Hepatocyte (in vitro differentiated cells): ENCODE data around the gene CACNA1C. TPM values are rescaled to one million over a fixed set of nuclear protein-coding genes. Genes with fewer than 3 reads are reported as not detected.

Experiments used
- DNase-seq: peaks from one replicate; pipeline ENCODE4 v3.0.0-alpha.2; 2016; ENCODE audit warnings: low spot score
- H2AFZ ChIP-seq: fragments of 200-600 bp; sonication (generic); 2 replicates; pipeline ENCODE4 v1.6.0; 2016; ENCODE audit warnings: antibody characterized with exemption, mild to moderate bottlenecking
- H3K27ac ChIP-seq: fragments of 200-600 bp; sonication (generic); 2 replicates; pipeline ENCODE4 v1.5.1; 2016; ENCODE audit warnings: mild to moderate bottlenecking
- H3K27me3 ChIP-seq: fragments of 200-600 bp; sonication (generic); 2 replicates; pipeline ENCODE4 v1.6.1; 2016
- H3K36me3 ChIP-seq: fragments of 200-600 bp; sonication (generic); replicated peaks from 2 replicates; pipeline ENCODE4 v1.5.1; 2016; ENCODE audit warnings: low read depth; ENCODE audit not compliant: insufficient read depth
- H3K4me1 ChIP-seq: fragments of 200-600 bp; sonication (generic); 2 replicates; pipeline ENCODE4 v1.5.1; 2016; ENCODE audit warnings: mild to moderate bottlenecking, moderate library complexity; ENCODE audit not compliant: insufficient read depth
- H3K4me2 ChIP-seq: fragments of 200-600 bp; sonication (generic); 2 replicates; pipeline ENCODE4 v1.6.0; 2016
- H3K4me3 ChIP-seq: fragments of 200-600 bp; sonication (generic); 2 replicates; pipeline ENCODE4 v1.5.1; 2016; ENCODE audit warnings: mild to moderate bottlenecking
- H3K79me2 ChIP-seq: fragments of 200-600 bp; sonication (generic); 2 replicates; pipeline ENCODE4 v1.6.0; 2017; ENCODE audit warnings: mild to moderate bottlenecking
- H3K9me2 ChIP-seq: fragments of 200-600 bp; sonication (generic); replicated peaks from 2 replicates; pipeline ENCODE4 v1.6.0; 2017; ENCODE audit warnings: mild to moderate bottlenecking; ENCODE audit not compliant: insufficient read depth
- H3K9me3 ChIP-seq: fragments of 200-600 bp; sonication (generic); 2 replicates; pipeline ENCODE4 v1.5.1; 2016; ENCODE audit warnings: low read depth, mild to moderate bottlenecking
- H4K20me1 ChIP-seq: fragments of 200-600 bp; sonication (generic); 2 replicates; pipeline ENCODE4 v1.6.0; 2016; ENCODE audit warnings: mild to moderate bottlenecking; ENCODE audit not compliant: insufficient read depth, poor library complexity, severe bottlenecking
- EZH2 ChIP-seq: fragments of 200-600 bp; sonication (generic); IDR thresholded peaks from 2 replicates; pipeline ENCODE4 v1.6.1; 2016; ENCODE audit warnings: antibody characterized with exemption, mild to moderate bottlenecking, borderline replicate concordance
- EZH2phosphoT487 ChIP-seq: fragments of 200-600 bp; sonication (generic); IDR thresholded peaks from one replicate; pipeline ENCODE4 v1.6.1; 2018; ENCODE audit warnings: antibody characterized with exemption, mild to moderate bottlenecking, low read depth, moderate library complexity; ENCODE audit not compliant: unreplicated experiment, severe bottlenecking
- WGBS: methylation state at CpG from one replicate; pipeline ENCODE4 v1.1.6; 2016; ENCODE audit warnings: low lambda C conversion rate; ENCODE audit errors: missing lambda C conversion rate; 5-methylcytosine and 5-hydroxymethylcytosine counted together
- polyA plus RNA-seq: library from polyadenylated mRNA; unstranded; fragments of >200 nt; fragmentation: Nextera tagmentation; extraction: Ambion mirVana; gene quantifications from 2 replicates; pipeline ENCODE4 v1.2.1, GENCODE V29; 2016
- total RNA-seq: library from RNA; depleted of rRNA; stranded (reverse); fragments of >200 nt; gene quantifications from 2 replicates; pipeline ENCODE4 v1.2.3, GENCODE V29; 2014
- TF ChIP-seq, protein P1 (sequence below): fragments of 200-600 bp; sonication (generic); IDR thresholded peaks from 2 replicates; pipeline ENCODE4 v1.5.1; 2016; ENCODE audit warnings: antibody characterized with exemption, mild to moderate bottlenecking; ENCODE audit not compliant: poor library complexity

Gene CACNA1C
- total and polyA plus RNA-seq, 2 experiments from 2014 or later = 3.2 to 4.0 TPM

DNA sequence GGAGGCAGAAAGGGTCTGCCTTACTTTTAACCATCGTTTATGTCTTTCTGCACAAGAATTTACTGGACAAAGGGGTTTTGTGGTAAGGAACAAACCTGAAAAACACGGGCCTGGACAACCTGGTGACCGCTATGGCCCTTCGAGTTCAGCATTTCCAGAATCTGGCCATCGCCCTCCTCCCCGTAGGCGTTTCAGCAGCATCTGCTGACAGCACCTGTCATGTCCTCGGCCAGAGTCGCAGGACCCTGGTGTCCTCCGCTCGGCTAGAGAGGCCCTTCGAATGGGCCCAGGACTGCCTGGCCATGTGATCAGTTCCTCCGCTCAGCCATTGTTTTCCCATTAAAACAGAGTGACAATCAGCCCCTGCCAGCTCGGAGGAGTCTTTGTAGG is 599.2 kb downstream of the CACNA1C start:
- Histone ChIP-seq H3K27ac (no peak overlapping the region), H3K79me2 (no peaks in the 10 kb centered on the region), H3K9me3 (no peaks in the 10 kb centered on the region), H3K36me3 (no peaks in the 10 kb centered on the region), H4K20me1 (no peaks in the 10 kb centered on the region), H3K9me2 (no peaks in the 10 kb centered on the region), H3K4me1 (no peaks in the 10 kb centered on the region), H2AFZ (no peak overlapping the region), H3K4me2 (no peak overlapping the region), H3K27me3 (no peaks in the 10 kb centered on the region), H3K4me3 (no peak overlapping the region)
- 97% methylated on average over 14 of the region's 14 CpGs for WGBS
- no peak for DNase-seq
- TF ChIP-seq, protein P1, sequence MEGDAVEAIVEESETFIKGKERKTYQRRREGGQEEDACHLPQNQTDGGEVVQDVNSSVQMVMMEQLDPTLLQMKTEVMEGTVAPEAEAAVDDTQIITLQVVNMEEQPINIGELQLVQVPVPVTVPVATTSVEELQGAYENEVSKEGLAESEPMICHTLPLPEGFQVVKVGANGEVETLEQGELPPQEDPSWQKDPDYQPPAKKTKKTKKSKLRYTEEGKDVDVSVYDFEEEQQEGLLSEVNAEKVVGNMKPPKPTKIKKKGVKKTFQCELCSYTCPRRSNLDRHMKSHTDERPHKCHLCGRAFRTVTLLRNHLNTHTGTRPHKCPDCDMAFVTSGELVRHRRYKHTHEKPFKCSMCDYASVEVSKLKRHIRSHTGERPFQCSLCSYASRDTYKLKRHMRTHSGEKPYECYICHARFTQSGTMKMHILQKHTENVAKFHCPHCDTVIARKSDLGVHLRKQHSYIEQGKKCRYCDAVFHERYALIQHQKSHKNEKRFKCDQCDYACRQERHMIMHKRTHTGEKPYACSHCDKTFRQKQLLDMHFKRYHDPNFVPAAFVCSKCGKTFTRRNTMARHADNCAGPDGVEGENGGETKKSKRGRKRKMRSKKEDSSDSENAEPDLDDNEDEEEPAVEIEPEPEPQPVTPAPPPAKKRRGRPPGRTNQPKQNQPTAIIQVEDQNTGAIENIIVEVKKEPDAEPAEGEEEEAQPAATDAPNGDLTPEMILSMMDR = no peak
- TF ChIP-seq EZH2 (no peak), EZH2phosphoT487 (no peak)

DNA sequence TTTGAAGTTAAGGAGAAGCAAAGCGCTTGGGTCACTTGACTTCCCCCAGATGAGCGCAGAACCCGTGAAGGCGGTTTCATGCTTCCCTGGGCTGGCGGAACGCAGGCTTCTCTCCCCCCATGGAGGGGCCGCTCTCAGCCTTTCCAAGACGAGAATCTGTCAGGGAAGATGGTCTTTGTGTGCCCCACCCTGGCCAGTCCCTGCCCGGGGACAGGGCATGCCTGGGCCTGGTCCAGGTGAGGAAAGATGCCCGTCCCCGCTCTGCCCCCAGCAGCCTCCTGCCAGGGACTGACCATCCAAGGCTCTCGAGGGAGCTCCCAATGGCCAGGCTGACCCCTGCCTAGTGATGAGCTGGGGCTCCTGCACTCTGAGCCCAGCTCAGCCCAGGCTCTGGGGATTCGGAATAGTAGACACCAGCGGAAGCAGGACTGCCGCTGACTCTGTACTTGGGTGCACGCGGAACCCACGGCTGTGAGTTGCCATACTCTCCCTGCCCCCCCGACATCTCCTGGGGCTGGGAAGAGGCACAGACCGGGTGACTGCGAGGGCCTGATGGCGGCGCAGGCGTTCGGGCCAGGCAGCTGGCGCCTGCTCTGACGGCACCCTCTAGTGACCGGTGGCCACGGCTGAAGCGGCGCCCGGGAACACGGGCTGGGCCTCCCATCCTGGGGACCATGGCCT is 599.8 kb downstream of the CACNA1C start:
- Histone ChIP-seq H3K27me3 (no peaks in the 10 kb centered on the region), H3K27ac (no peak overlapping the region)
- 86% methylated on average over 28 of the region's 33 CpGs for WGBS

DNA sequence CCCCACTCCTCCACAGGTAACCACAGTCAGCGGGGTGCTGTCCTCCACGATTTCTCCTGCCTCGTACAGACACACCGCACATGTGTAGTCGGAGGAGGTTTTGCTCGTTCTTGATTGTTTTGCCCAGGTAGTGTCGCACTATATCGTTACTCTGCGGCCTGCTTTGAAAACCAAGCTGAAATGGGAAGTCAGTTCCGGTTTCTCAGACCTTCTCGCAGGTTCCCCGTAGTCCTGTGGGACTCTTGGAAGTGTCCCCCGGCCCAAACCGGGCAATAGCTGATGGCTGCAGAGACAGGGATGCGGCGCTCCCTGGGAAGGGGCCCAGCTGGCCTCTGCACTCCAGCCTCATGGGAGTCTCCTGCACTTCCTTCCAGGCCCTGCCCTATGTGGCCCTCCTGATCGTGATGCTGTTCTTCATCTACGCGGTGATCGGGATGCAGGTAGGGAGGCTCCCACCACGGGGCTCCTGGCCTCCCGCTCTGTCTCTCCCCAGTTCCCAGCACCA is 600.7 kb downstream of the CACNA1C start:
- no peaks in the 10 kb centered on the region for H3K4me1 ChIP-seq
- WGBS = 96% methylated on average over 21 of the region's 22 CpGs
- H3K4me2 ChIP-seq = no peak overlapping the region
- no peak for DNase-seq
- no peaks in the 10 kb centered on the region for H3K79me2 ChIP-seq
- no peaks in the 10 kb centered on the region for H4K20me1 ChIP-seq
- no peaks in the 10 kb centered on the region for H3K9me2 ChIP-seq
- no peaks in the 10 kb centered on the region for H3K36me3 ChIP-seq
- no peaks in the 10 kb centered on the region for H3K27me3 ChIP-seq
- H3K9me3 ChIP-seq = no peaks in the 10 kb centered on the region
- TF ChIP-seq, protein P1 = no peak
- no peak for TF ChIP-seq EZH2
- TF ChIP-seq EZH2phosphoT487 = no peak
- H3K4me3 ChIP-seq = no peak overlapping the region
- no peak overlapping the region for H2AFZ ChIP-seq
- H3K27ac ChIP-seq = no peak overlapping the region

More for the DNA sequence above, 599.8 kb downstream of the CACNA1C start:
- no peak overlapping the region for H3K4me3 ChIP-seq
- TF ChIP-seq, protein P1 = no peak
- no peak for TF ChIP-seq EZH2phosphoT487
- TF ChIP-seq EZH2 = no peak
- no peak for DNase-seq
- no peaks in the 10 kb centered on the region for H3K4me1 ChIP-seq
- no peaks in the 10 kb centered on the region for H3K9me3 ChIP-seq
- H4K20me1 ChIP-seq = no peaks in the 10 kb centered on the region
- H3K36me3 ChIP-seq = no peaks in the 10 kb centered on the region
- H3K79me2 ChIP-seq = no peaks in the 10 kb centered on the region
- H3K9me2 ChIP-seq = no peaks in the 10 kb centered on the region
- H2AFZ ChIP-seq = no peak overlapping the region
- no peak overlapping the region for H3K4me2 ChIP-seq
